Activated CD8-positive, alpha-beta T cell treated with anti-CD3 and anti-CD28 coated beads, Interleukin-2, amount 10 ng/mL, durations not matched to agents 7 days and 5 days (primary cell): Measurements from ENCODE around the gene C14orf93. TPM values are rescaled to one million over a fixed set of nuclear protein-coding genes. Genes with fewer than 3 reads are reported as not detected.

Experiments used
- ATAC-seq: fragments of 150-1000 bp; cut with Tn5 transposase; one replicate; pipeline ENCODE4 v1.10.0; 2021; ENCODE audit warnings: moderate library complexity
- CTCF ChIA-PET: fragments of 350-600 bp; sonication (Branson Sonifier 250); formaldehyde crosslinking; loops from one replicate; lab custom pipeline; 2021; ENCODE audit warnings: antibody characterized with exemption; lab: Charles Lee
- POLR2A ChIA-PET: fragments of 350-600 bp; sonication (Branson Sonifier 250); formaldehyde crosslinking; loops from one replicate; lab custom pipeline; 2021; ENCODE audit warnings: antibody characterized with exemption; lab: Charles Lee
- DNase-seq: peaks from one replicate; pipeline ENCODE4 v3.0.0-alpha.2; 2020
- H3K27ac Mint-ChIP-seq: one replicate; pipeline ENCODE4 v1.8.0; 2021; ENCODE audit warnings: mild to moderate bottlenecking, mixed read lengths
- H3K27me3 Mint-ChIP-seq: one replicate; pipeline ENCODE4 v1.8.0; 2021; ENCODE audit warnings: low read depth, mixed read lengths
- H3K36me3 Mint-ChIP-seq: one replicate; pipeline ENCODE4 v1.8.0; 2021; ENCODE audit warnings: low read depth, mixed read lengths
- H3K4me1 Mint-ChIP-seq: one replicate; pipeline ENCODE4 v1.8.0; 2021; ENCODE audit warnings: low read depth, mixed read lengths
- H3K4me3 Mint-ChIP-seq: one replicate; pipeline ENCODE4 v1.8.0; 2021; ENCODE audit warnings: mild to moderate bottlenecking, mixed read lengths
- H3K9me3 Mint-ChIP-seq: one replicate; pipeline ENCODE4 v1.8.0; 2022; ENCODE audit warnings: mixed read lengths; ENCODE audit not compliant: insufficient read depth
- total RNA-seq, 2 experiments: library from RNA; stranded (reverse); gene quantifications; one replicate each; pipeline ENCODE4 v1.2.3, GENCODE V29; 2021

C14orf93 gene
- total RNA-seq, 2 experiments from 2014 or later: 7.8 to 9.0 TPM

- CTCF ChIA-PET: interaction anchor here (0.9 to 1.2 kb wide), 3 partner anchors 15 to 71 kb away, joined by 3 to 6 read pairs (median 3); no protein-coding TSS in a partner anchor
These were observed 33.2 kb upstream of the C14orf93 start for GRCh38 chr14:23043145-23043544.

DNA sequence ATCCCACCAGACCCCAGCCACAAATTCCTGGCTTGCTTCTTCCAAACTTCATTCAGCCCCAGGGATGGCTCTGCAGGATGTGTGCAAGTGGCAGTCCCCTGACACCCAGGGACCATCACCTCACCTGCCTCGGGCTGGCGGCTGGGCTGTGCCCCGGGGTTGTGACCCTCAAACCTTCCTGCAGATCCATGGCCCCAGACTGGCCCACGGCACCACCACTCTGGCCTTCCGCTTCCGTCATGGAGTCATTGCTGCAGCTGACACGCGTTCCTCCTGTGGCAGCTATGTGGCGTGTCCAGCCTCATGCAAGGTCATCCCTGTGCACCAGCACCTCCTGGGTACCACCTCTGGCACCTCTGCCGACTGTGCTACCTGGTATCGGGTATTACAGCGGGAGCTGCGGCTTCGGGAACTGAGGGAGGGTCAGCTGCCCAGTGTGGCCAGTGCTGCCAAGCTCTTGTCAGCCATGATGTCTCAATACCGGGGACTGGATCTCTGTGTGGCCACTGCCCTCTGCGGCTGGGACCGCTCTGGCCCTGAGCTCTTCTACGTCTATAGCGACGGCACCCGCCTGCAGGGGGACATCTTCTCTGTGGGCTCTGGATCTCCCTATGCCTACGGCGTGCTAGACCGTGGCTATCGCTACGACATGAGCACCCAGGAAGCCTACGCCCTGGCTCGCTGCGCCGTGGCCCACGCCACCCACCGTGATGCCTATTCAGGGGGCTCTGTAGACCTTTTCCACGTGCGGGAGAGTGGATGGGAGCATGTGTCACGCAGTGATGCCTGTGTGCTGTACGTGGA, 32.4 kb upstream of the C14orf93 start, which contains the start of gene PSMB11:
TSS of gene PSMB11 (plus strand) at position 51 of the 804 bp plus-strand sequence. CDS start at position 65, 14 bp downstream.
- ChIA-PET POLR2A (interaction anchor here (0.9 kb wide), 1 partner anchor 9 kb away, joined by 3 read pairs; no protein-coding TSS in a partner anchor), CTCF (interaction anchor here (0.7 to 2.7 kb wide), 4 partner anchors 48 to 71 kb away, joined by 3 to 13 read pairs (median 4); no protein-coding TSS in a partner anchor)
- no peak for ATAC-seq
- no peaks in the 10 kb centered on the region for H3K27me3 Mint-ChIP-seq
- H3K27ac Mint-ChIP-seq: no peak within 1 kb of the TSS
- H3K4me3 Mint-ChIP-seq: no peak within 1 kb of the TSS
- H3K36me3 Mint-ChIP-seq: no peaks in the 10 kb centered on the region
- DNase-seq: no peak
- no peaks in the 10 kb centered on the region for H3K9me3 Mint-ChIP-seq
- no peaks in the 10 kb centered on the region for H3K4me1 Mint-ChIP-seq

More at GRCh38 chr14:23043145-23043544, 33.2 kb upstream of the C14orf93 start:
- no peaks in the 10 kb centered on the region for H3K9me3 Mint-ChIP-seq
- no peak overlapping the region for H3K4me3 Mint-ChIP-seq
- no peaks in the 10 kb centered on the region for H3K27me3 Mint-ChIP-seq
- no peak for DNase-seq
- H3K4me1 Mint-ChIP-seq: no peaks in the 10 kb centered on the region
- ATAC-seq: no peak
- POLR2A ChIA-PET: interaction anchor here (0.9 kb wide), 1 partner anchor 9 kb away, joined by 3 read pairs; no protein-coding TSS in a partner anchor
- no peak overlapping the region for H3K27ac Mint-ChIP-seq
- H3K36me3 Mint-ChIP-seq: no peaks in the 10 kb centered on the region

DNA sequence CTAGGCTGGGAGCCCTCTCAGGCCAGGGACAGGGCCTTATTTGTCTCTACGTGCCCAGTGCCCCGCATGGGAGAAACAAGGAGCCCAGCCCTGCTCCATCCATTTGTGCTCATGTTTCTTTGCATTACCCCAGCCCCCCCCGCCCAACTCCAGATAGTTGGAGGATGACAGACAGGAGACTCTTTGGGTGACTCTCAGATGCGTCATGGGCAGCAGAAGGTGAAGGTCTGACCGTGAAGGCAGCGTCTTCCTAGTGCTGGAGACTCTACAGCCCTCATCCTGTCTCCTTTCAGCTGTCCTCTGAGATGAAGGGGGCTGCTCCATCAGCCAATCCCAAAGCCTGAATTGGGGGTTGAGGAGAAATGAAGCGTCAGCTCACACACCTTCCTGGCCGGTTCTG, 31.8 kb upstream of the C14orf93 start:
- DNase-seq: no peak
- H3K27me3 Mint-ChIP-seq: no peaks in the 10 kb centered on the region
- POLR2A ChIA-PET: no interaction called here
- no peak overlapping the region for H3K27ac Mint-ChIP-seq
- CTCF ChIA-PET: interaction anchor here (0.7 to 2.7 kb wide), 2 partner anchors 47 to 56 kb away, joined by 3 to 13 read pairs; no protein-coding TSS in a partner anchor
- no peak for ATAC-seq
- H3K4me3 Mint-ChIP-seq: no peak overlapping the region
- H3K36me3 Mint-ChIP-seq: no peaks in the 10 kb centered on the region
- no peaks in the 10 kb centered on the region for H3K4me1 Mint-ChIP-seq
- no peaks in the 10 kb centered on the region for H3K9me3 Mint-ChIP-seq

DNA sequence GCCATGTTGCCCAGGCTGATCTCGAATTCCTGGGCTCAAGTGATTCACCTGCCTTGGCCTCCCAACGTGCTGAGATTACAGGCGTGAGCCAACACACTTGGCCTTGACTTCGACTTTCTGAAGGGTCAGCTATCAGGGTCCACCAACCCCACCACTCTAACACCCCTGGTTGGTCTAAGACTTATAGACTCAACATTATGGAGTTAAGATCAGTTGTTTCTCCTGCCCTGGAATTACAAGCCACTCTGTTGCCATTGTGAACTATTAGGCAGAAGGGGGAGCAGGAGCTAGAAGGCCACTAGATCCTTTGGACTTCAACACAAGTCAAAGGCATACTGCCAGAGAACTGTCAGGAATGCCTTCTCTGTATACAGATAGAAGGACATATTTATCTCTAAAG, 30.2 kb upstream of the C14orf93 start:
- Mint-ChIP-seq H3K4me1 (peaks cover 8% of the 10 kb centered on the region), H3K36me3 (no peaks in the 10 kb centered on the region), H3K27me3 (no peaks in the 10 kb centered on the region), H3K9me3 (no peaks in the 10 kb centered on the region), H3K27ac (no peak overlapping the region), H3K4me3 (no peak overlapping the region)
- DNase-seq: no peak
- ChIA-PET CTCF (interaction anchor here (0.7 to 2.7 kb wide), 6 partner anchors 12 to 81 kb away, joined by 3 to 13 read pairs (median 5); no protein-coding TSS in a partner anchor), POLR2A (interaction anchor here (0.6 to 1.2 kb wide), 2 partner anchors 16 to 76 kb away, joined by 3 read pairs; no protein-coding TSS in a partner anchor)
- no peak for ATAC-seq

- POLR2A ChIA-PET: interaction anchor here (1.1 to 2.9 kb wide), 2 partner anchors 12 to 29 kb away, joined by 3 to 20 read pairs; no protein-coding TSS in a partner anchor
- Mint-ChIP-seq H3K36me3 (peaks cover 30% of the 10 kb centered on the region), H3K27me3 (no peaks in the 10 kb centered on the region), H3K27ac (peak overlapping the region; percentile 96), H3K4me3 (peak overlapping the region; percentile 91), H3K4me1 (peaks cover 30% of the 10 kb centered on the region), H3K9me3 (no peaks in the 10 kb centered on the region)
- CTCF ChIA-PET: interaction anchor here (2.5 kb wide), 2 partner anchors 23 to 33 kb away, joined by 10 to 13 read pairs; no protein-coding TSS in a partner anchor
- ATAC-seq (no peak), DNase-seq (no peak)
These were observed 25.6 kb upstream of the C14orf93 start for GRCh38 chr14:23035303-23036144.

GRCh38 chr14:23034498-23035302, 24.8 kb upstream of the C14orf93 start, which contains the start of gene PSMB5:
Gene PSMB5, minus strand, starts transcription at chr14:23034900. Its CDS starts 19 bp downstream, at chr14:23034881.
- CTCF ChIA-PET: interaction anchor here (1.1 to 2.5 kb wide), 6 partner anchors 20 to 105 kb away, joined by 5 to 13 read pairs (median 8); no protein-coding TSS in a partner anchor
- Mint-ChIP-seq H3K4me1 (peaks cover 30% of the 10 kb centered on the region), H3K9me3 (no peaks in the 10 kb centered on the region), H3K27ac (peak within 1 kb of the TSS; percentile 96), H3K27me3 (no peaks in the 10 kb centered on the region), H3K36me3 (peaks cover 31% of the 10 kb centered on the region), H3K4me3 (peak within 1 kb of the TSS; percentile 91)
- POLR2A ChIA-PET: interaction anchor here (0.8 to 2.9 kb wide), 3 partner anchors 11 to 115 kb away, joined by 3 to 20 read pairs (median 3); partner anchors contain the start of gene RBM23
- DNase-seq (peak; percentile 95), ATAC-seq (peak; percentile 97)

GRCh38 chr14:23033801-23034497, 24.0 kb upstream of the C14orf93 start:
- Mint-ChIP-seq H3K4me3 (peak overlapping the region; percentile 91), H3K4me1 (peaks cover 36% of the 10 kb centered on the region), H3K36me3 (peaks cover 36% of the 10 kb centered on the region), H3K9me3 (no peaks in the 10 kb centered on the region), H3K27me3 (no peaks in the 10 kb centered on the region), H3K27ac (peak overlapping the region; percentile 96)
- ChIA-PET CTCF (interaction anchor here (1.1 to 2.5 kb wide), 8 partner anchors 19 to 104 kb away, joined by 4 to 13 read pairs (median 6); no protein-coding TSS in a partner anchor), POLR2A (interaction anchor here (0.8 to 2.9 kb wide), 6 partner anchors 10 to 115 kb away, joined by 3 to 20 read pairs (median 3); partner anchors contain the start of genes ACIN1, C14orf119 and RBM23)
- DNase-seq (peak; percentile 34), ATAC-seq (peak; percentile 9)

DNA sequence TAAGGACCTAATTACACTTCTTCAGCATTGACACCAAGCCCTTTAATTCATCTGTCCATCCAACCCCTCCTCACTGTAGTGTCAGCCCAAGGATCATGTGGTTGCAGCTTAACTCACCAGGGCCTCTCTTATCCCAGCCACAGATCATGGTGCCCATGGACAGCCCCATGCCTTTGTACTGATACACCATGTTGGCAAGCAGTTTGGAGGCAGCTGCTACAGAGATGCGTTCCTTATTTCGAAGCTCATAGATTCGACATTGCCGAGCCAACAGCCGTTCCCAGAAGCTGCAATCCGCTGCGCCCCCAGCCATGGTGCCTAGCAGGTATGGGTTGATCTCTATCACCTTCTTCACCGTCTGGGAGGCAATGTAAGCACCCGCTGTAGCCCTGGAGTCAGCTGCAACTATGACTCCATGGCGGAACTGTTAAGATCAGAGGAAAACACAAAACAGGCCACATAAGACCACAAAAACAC, 23.3 kb upstream of the C14orf93 start:
- Mint-ChIP-seq H3K9me3 (no peaks in the 10 kb centered on the region), H3K27me3 (no peaks in the 10 kb centered on the region), H3K27ac (peak overlapping the region; percentile 96), H3K4me1 (peaks cover 41% of the 10 kb centered on the region), H3K36me3 (peaks cover 39% of the 10 kb centered on the region), H3K4me3 (peak overlapping the region; percentile 91)
- ChIA-PET CTCF (interaction anchor here (1.1 to 2.5 kb wide), 8 partner anchors 19 to 104 kb away, joined by 4 to 13 read pairs (median 6); no protein-coding TSS in a partner anchor), POLR2A (interaction anchor here (0.8 to 2.9 kb wide), 4 partner anchors 10 to 61 kb away, joined by 3 to 20 read pairs (median 6); partner anchors contain the start of genes ACIN1 and C14orf119)
- ATAC-seq (no peak), DNase-seq (no peak)

DNA sequence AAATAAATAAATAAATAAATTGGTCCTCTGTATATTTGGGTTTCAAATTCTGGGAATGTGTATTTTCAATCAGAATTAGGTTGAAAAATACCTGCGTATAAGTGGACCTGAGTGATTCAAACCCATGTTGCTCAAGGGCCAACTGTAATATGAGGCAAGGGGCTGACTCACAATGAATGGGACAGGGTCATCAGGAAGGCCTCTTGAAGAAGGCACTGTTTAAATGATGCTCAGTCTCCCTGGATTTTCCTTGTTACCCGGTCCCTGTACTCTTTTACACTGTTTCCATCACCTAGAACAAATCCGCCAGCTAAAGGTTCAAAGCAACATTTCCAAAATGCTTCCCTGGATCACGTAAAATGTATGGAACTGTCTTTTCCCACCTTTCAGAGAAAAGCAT, 21.0 kb upstream of the C14orf93 start:
- Mint-ChIP-seq H3K27ac (no peak overlapping the region), H3K36me3 (peaks cover 51% of the 10 kb centered on the region), H3K4me1 (peaks cover 44% of the 10 kb centered on the region), H3K9me3 (no peaks in the 10 kb centered on the region), H3K27me3 (no peaks in the 10 kb centered on the region), H3K4me3 (no peak overlapping the region)
- ChIA-PET POLR2A (interaction anchor here (0.8 to 0.9 kb wide), 2 partner anchors 9 to 24 kb away, joined by 3 to 4 read pairs; no protein-coding TSS in a partner anchor), CTCF (interaction anchor here (1.0 to 3.9 kb wide), 5 partner anchors 24 to 101 kb away, joined by 3 to 16 read pairs (median 10); partner anchors contain the start of gene CDH24)
- ATAC-seq (no peak), DNase-seq (no peak)
